Lower lobe of right lung (tissue), 2 donors: Measurements from ENCODE around the gene SULF2. TPM values are rescaled to one million over a fixed set of nuclear protein-coding genes. Genes with fewer than 3 reads are reported as not detected.

ENCODE experiments used
- ATAC-seq, 2 donors: fragments of 200-7000 bp; cut with Tn5 transposase; one replicate each; pipeline ENCODE4 v1.9.1; 2020 to 2022; ENCODE audit warnings: mild to moderate bottlenecking in 2 of 2, moderate library complexity in 2 of 2
- DNase-seq: peaks from one replicate; pipeline ENCODE4 v3.0.0-alpha.2; 2020
- H3K27ac ChIP-seq: fragments of 200-600 bp; one replicate; pipeline ENCODE4 v1.8.0; 2022
- H3K27me3 ChIP-seq: fragments of 200-600 bp; one replicate; pipeline ENCODE4 v1.8.0; 2022; ENCODE audit warnings: low read depth
- H3K36me3 ChIP-seq: fragments of 200-600 bp; one replicate; pipeline ENCODE4 v1.8.0; 2022; ENCODE audit warnings: mild to moderate bottlenecking
- H3K4me1 ChIP-seq: fragments of 200-600 bp; one replicate; pipeline ENCODE4 v1.8.0; 2022
- H3K4me3 ChIP-seq: fragments of 200-600 bp; one replicate; pipeline ENCODE4 v1.8.0; 2022; ENCODE audit warnings: mild to moderate bottlenecking
- H3K9me3 ChIP-seq: fragments of 200-600 bp; one replicate; pipeline ENCODE4 v1.8.0; 2022
- intact Hi-C: fragments of 100-400 bp; cut with DNase I; formaldehyde crosslinking; loops from one replicate; pipeline ENCODE4 v1.11.0; 2022
- total RNA-seq: library from RNA; stranded (reverse); fragmentation: NEBNext Ultra II Directional; extraction: Animal tissue kit (Norgen Biotek cat#: 25700); gene quantifications from one replicate; pipeline ENCODE4 v1.2.1, GENCODE V29; 2021
- TF ChIP-seq, protein P1 (sequence below): fragments of 200-600 bp; IDR thresholded peaks from one replicate; pipeline ENCODE4 v1.8.0; 2022; ENCODE audit warnings: antibody characterized with exemption, mild to moderate bottlenecking
- donor health status: DM: no; HTN: yes; CAD: no; lungs with severe emphysema.

SULF2 gene
- total RNA-seq, 1 donor from 2014 or later: 34.6 TPM

DNA sequence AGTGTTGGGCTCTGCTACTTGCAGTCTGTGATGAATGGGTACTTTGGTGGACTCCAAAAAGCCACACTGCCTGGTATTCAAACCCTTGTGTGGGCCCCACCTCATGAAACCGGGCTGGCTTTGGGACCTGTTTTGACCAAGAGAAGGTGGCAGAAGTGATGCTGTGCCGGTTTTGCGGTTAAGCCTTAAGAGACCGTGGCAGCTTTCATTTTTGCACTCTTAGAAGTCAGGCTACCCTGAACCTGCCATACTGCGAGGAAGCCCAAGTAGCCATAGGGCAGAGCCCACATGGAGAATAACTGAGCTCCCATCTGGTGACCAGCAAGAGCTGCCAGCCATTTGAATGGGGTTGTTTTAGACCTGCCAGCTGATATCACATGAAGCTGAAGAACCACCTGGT, 10.2 kb downstream of the SULF2 start:
- H3K4me1 ChIP-seq: peaks cover 21% of the 10 kb centered on the region
- DNase-seq (no peak), ATAC-seq (no peak)
- H3K27me3 ChIP-seq: no peaks in the 10 kb centered on the region
- peaks cover 11% of the 10 kb centered on the region for H3K9me3 ChIP-seq
- no peaks in the 10 kb centered on the region for H3K36me3 ChIP-seq
- no peak overlapping the region for H3K4me3 ChIP-seq
- TF ChIP-seq, protein P1, sequence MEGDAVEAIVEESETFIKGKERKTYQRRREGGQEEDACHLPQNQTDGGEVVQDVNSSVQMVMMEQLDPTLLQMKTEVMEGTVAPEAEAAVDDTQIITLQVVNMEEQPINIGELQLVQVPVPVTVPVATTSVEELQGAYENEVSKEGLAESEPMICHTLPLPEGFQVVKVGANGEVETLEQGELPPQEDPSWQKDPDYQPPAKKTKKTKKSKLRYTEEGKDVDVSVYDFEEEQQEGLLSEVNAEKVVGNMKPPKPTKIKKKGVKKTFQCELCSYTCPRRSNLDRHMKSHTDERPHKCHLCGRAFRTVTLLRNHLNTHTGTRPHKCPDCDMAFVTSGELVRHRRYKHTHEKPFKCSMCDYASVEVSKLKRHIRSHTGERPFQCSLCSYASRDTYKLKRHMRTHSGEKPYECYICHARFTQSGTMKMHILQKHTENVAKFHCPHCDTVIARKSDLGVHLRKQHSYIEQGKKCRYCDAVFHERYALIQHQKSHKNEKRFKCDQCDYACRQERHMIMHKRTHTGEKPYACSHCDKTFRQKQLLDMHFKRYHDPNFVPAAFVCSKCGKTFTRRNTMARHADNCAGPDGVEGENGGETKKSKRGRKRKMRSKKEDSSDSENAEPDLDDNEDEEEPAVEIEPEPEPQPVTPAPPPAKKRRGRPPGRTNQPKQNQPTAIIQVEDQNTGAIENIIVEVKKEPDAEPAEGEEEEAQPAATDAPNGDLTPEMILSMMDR: no peak
- no peak overlapping the region for H3K27ac ChIP-seq
- intact Hi-C loops: no loop called here

DNA sequence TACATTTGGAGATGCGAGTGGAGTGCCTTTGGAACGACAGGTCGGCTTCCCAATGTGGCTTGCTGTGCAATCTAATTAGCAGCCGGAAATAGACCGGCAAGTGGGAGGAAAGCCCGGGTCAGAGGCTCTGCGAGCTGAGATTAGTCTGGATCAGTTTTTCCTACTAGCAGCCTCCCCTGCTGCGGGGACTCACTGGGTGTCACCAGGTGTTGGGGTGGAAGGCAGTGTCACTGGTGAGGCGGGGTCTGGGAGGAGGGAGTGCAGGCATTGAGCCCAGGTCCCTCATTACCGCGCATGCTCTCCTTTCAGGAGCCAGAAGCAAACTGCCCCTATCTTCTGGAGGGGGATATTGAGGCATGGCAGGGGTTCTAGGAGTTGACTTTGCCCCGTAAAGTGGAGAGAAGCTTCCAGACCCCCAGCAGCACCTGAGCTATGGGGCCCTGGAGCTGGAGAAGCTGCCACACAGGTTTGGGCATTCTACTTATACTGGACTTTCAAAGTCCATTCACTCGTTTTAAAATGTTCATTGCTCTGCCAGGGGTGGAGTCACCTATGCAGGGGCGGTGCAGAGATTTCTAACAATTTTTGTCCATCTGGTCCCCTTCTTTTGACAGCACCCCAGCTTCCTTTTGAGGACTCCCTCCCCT, 11.0 kb downstream of the SULF2 start:
- H3K4me3 ChIP-seq: no peak overlapping the region
- H3K4me1 ChIP-seq: peaks cover 28% of the 10 kb centered on the region
- H3K27me3 ChIP-seq: no peaks in the 10 kb centered on the region
- TF ChIP-seq, protein P1: no peak
- H3K9me3 ChIP-seq: peaks cover 11% of the 10 kb centered on the region
- intact Hi-C loops: no loop called here
- DNase-seq (no peak), ATAC-seq (no peak)
- H3K36me3 ChIP-seq: no peaks in the 10 kb centered on the region
- no peak overlapping the region for H3K27ac ChIP-seq

GRCh38 chr20:47773371-47773786, 11.9 kb downstream of the SULF2 start:
- Histone ChIP-seq H3K9me3 (peaks cover 11% of the 10 kb centered on the region), H3K4me1 (peaks cover 32% of the 10 kb centered on the region), H3K27me3 (no peaks in the 10 kb centered on the region), H3K27ac (no peak overlapping the region), H3K36me3 (no peaks in the 10 kb centered on the region), H3K4me3 (no peak overlapping the region)
- TF ChIP-seq, protein P1: no peak
- intact Hi-C loops: no loop called here
- peak; percentile 57 for DNase-seq
- peak; percentile 37 to 45 for ATAC-seq

GRCh38 chr20:47770935-47771334, 14.3 kb downstream of the SULF2 start:
- Histone ChIP-seq H3K4me3 (no peak overlapping the region), H3K4me1 (peaks cover 47% of the 10 kb centered on the region), H3K36me3 (no peaks in the 10 kb centered on the region), H3K27me3 (no peaks in the 10 kb centered on the region), H3K27ac (no peak overlapping the region), H3K9me3 (peaks cover 11% of the 10 kb centered on the region)
- DNase-seq (no peak), ATAC-seq (peak; percentile 27 to 30)
- intact Hi-C loops: no loop called here
- TF ChIP-seq, protein P1: no peak

- H3K36me3 ChIP-seq: no peaks in the 10 kb centered on the region
- peak; percentile 66 to 78 for ATAC-seq
- H3K27ac ChIP-seq: peak overlapping the region; percentile 31
- intact Hi-C loops: no loop called here
- peaks cover 43% of the 10 kb centered on the region for H3K4me1 ChIP-seq
- H3K9me3 ChIP-seq: peaks cover 7% of the 10 kb centered on the region
- peaks cover 3% of the 10 kb centered on the region for H3K27me3 ChIP-seq
- peak; percentile 82 for DNase-seq
- TF ChIP-seq, protein P1: no peak
- no peak overlapping the region for H3K4me3 ChIP-seq
Observed at GRCh38 chr20:47768016-47768824, 17.1 kb downstream of the SULF2 start.
